ENCODE results near the gene RXRA.

Gene RXRA

DNA sequence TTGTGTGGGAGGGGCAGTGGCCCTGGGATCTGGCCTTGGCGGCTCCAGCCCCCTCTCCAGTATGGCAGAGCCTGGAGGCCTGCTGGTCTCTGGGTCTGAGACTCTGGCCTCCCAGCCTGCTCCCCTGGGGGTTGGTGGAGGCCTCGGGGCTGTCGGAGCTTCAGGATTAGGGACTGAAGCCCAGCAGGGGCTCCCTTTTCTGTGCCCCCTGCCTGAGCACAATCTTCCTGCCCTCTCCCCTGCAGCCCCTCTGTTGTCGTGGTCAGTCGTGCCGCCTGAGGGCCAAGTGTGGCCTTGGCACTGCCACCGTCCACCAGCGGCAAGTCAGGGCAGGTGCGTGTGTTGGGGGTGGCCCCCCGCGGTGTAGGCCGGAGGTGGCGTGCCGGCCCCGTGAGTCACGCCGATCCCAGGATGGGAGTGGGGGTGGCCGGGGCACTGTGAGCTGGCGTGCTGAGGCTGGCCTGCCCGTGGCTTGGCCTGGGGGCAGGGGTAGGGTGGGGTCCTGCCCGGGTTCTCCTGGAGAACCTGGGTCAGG is 53.6 kb downstream of the RXRA start:
- Histone ChIP-seq H3K27me3 (ENCODE audit: control insufficient read depth, insufficient read depth, low read length) (no peaks in the 10 kb centered on the region), H3K36me3 (ENCODE audit: insufficient read depth, low read length) (no peaks in the 10 kb centered on the region), H3K4me3 (ENCODE audit: low read length) (no peak overlapping the region), H3K4me2 (ENCODE audit: low read length) (peak overlapping the region; percentile 52), H3K9ac (ENCODE audit: low read depth, low read length) (peak overlapping the region; percentile 38), H3K9me3 (replicated peaks; ENCODE audit: low read length) (no peaks in the 10 kb centered on the region), H3K4me1 (ENCODE audit: control insufficient read depth, insufficient read depth, low read length) (peaks cover 66% of the 10 kb centered on the region)

DNA sequence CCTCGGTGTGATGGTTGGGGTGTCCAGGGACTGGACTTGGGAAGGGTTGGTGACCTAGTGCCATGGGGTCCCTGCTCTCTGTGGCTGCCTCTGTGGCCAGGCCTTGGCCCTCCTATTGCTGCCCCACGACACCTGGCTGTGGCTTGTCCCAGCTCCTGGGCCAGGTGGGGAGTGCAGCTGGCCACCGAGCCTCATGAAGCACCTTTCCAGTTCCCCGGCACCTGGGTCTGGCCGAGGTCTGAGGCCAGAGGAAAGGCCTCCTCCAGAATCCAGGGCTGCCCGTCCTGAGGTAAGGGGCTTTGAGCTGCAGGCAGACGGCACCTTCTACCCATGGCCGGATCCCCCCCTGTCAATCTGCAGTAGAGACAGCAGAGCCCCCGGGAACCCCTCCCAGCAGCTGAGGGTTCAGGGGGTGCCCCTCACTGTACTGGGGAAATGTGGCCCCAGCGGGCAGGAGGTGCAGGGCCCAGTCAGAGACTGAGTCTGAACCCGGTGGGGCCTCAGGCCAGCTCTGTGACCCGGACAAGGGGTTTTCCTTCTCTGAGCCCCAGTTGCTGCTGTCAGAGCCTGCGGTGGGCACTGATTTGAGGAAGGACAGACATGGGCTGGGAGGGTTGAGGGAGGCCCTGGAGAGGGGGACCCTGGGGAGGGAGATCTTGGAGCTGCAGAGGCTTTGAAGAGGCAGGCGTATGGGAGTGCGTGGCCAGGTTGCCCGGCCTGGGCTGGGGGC is 54.5 kb downstream of the RXRA start:
- H3K36me3 ChIP-seq (ENCODE audit: insufficient read depth, low read length), result no peaks in the 10 kb centered on the region
- H3K9me3 ChIP-seq (replicated peaks; ENCODE audit: low read length), result no peaks in the 10 kb centered on the region
- peak overlapping the region; percentile 38 for H3K9ac ChIP-seq (ENCODE audit: low read depth, low read length)
- H3K4me1 ChIP-seq (ENCODE audit: control insufficient read depth, insufficient read depth, low read length), result peaks cover 66% of the 10 kb centered on the region
- H3K4me3 ChIP-seq (ENCODE audit: low read length), result no peak overlapping the region
- H3K27me3 ChIP-seq (ENCODE audit: control insufficient read depth, insufficient read depth, low read length), result no peaks in the 10 kb centered on the region
- peak overlapping the region; percentile 52 for H3K4me2 ChIP-seq (ENCODE audit: low read length)

DNA sequence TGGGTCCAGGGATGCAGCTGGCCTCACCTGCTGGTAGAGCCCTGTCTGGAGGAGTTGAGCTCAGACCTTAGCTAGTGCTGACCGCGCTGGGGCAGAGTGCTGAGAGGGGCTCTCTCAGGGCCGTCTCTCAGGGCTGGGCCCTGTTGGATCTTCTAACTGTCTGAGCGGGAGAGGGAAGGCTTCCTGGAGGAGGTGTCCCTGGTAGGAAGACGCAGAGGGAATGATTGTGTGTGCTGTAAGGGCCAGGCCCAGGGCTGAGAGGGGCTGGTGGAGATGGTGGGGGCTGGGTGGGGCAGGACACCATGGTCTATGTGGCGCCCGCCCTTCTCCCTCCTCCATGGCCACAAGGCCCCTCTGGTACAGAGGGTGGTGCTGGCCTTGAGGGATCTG is 55.0 kb downstream of the RXRA start:
- peaks cover 62% of the 10 kb centered on the region for H3K4me1 ChIP-seq (ENCODE audit: control insufficient read depth, insufficient read depth, low read length)
- no peaks in the 10 kb centered on the region for H3K9me3 ChIP-seq (replicated peaks; ENCODE audit: low read length)
- H3K36me3 ChIP-seq (ENCODE audit: insufficient read depth, low read length), result no peaks in the 10 kb centered on the region
- H3K4me2 ChIP-seq (ENCODE audit: low read length), result no peak overlapping the region
- H3K9ac ChIP-seq (ENCODE audit: low read depth, low read length), result no peak overlapping the region
- H3K4me3 ChIP-seq (ENCODE audit: low read length), result no peak overlapping the region
- H3K27me3 ChIP-seq (ENCODE audit: control insufficient read depth, insufficient read depth, low read length), result no peaks in the 10 kb centered on the region

DNA sequence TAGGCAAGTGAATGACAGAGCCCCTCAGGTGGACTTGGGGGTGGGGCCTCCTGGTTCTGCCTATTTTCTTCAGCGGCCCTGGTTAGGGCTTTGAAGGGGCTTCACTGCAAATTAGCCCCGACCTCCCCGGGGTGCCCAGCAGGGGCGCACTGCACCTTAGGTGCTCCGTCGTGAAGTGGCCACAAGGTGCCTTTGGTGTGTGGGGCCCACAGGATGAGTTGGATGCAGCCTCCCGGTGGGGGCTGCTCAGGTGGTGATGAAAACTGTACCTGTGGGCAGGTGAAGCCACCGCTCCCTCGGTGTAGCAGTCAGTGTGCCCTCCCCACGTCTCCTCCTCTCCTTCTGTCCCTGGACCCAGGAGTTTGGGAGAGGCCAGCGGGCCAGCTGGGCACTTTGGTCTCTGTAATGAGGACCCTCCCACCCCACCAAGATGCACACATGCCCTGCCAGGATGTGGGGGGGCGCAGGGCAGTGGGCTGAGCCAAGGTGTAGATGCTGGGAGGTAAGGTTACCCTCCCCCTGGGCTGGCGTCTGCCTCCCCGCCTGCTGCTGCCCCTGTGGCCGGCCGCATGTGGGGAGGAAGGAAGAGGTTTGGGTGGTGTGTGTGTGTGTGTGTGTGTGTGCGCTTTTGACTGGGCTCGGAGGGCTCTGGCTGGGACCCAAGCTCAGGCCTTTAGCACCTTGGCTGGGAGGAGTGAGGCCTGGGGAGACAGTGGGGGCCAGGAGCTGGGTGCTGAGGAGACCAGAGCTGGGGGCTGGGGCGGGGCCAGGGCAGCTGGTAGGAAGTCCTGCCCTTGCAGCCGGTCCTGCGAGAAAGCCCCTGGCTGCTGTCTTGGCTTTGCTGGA is 55.6 kb downstream of the RXRA start:
- H3K9me3 ChIP-seq (replicated peaks; ENCODE audit: low read length), result no peaks in the 10 kb centered on the region
- H3K4me1 ChIP-seq (ENCODE audit: control insufficient read depth, insufficient read depth, low read length), result peaks cover 60% of the 10 kb centered on the region
- H3K36me3 ChIP-seq (ENCODE audit: insufficient read depth, low read length), result no peaks in the 10 kb centered on the region
- no peaks in the 10 kb centered on the region for H3K27me3 ChIP-seq (ENCODE audit: control insufficient read depth, insufficient read depth, low read length)
- no peak overlapping the region for H3K4me3 ChIP-seq (ENCODE audit: low read length)
- H3K4me2 ChIP-seq (ENCODE audit: low read length), result no peak overlapping the region
- no peak overlapping the region for H3K9ac ChIP-seq (ENCODE audit: low read depth, low read length)

DNA sequence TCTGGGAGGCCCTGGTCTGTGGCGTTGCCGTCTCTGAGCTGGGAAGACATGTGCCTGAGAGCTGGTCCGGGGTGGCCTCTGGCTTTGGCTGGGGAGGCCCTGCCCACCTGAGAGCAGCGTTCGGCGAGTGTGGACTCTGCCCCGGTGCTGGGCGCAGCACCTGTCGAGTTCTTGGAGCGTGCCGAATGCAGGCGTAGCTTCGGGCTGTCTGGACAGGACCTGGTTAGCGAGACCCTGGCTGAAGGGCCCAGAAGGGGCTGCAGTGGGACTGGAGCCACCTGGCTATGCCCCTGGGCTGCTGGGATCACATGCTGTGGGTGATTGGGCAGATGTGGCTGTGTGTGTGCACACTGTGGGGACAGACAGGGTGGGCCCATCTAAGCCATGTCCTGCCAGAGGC is 56.5 kb downstream of the RXRA start:
- H3K9ac ChIP-seq (ENCODE audit: low read depth, low read length), result no peak overlapping the region
- peaks cover 60% of the 10 kb centered on the region for H3K4me1 ChIP-seq (ENCODE audit: control insufficient read depth, insufficient read depth, low read length)
- H3K27me3 ChIP-seq (ENCODE audit: control insufficient read depth, insufficient read depth, low read length), result no peaks in the 10 kb centered on the region
- H3K4me3 ChIP-seq (ENCODE audit: low read length), result no peak overlapping the region
- no peak overlapping the region for H3K4me2 ChIP-seq (ENCODE audit: low read length)
- H3K36me3 ChIP-seq (ENCODE audit: insufficient read depth, low read length), result no peaks in the 10 kb centered on the region
- H3K9me3 ChIP-seq (replicated peaks; ENCODE audit: low read length), result no peaks in the 10 kb centered on the region

DNA sequence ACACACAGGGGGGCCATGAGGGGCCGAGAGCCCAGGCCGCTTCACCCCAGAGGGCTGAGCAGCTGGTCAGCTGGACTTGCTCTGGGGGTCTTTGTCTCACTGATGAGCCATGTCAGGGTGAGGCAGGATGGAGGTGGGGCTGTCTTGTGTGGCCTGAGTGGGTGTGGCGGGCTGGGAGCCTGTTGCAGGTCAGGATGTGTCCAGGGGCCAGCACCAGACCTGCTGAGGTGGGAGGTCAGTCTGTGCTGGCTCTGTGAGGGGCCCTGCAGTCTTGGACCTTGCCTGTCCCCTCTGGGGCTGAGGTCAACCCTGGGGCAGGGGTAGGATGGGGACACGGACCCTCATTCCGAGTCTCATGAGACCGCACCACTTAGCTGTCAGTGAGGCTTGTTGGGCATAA is 56.9 kb downstream of the RXRA start:
- no peak overlapping the region for H3K4me2 ChIP-seq (ENCODE audit: low read length)
- H3K9ac ChIP-seq (ENCODE audit: low read depth, low read length), result no peak overlapping the region
- no peaks in the 10 kb centered on the region for H3K9me3 ChIP-seq (replicated peaks; ENCODE audit: low read length)
- no peaks in the 10 kb centered on the region for H3K36me3 ChIP-seq (ENCODE audit: insufficient read depth, low read length)
- H3K4me1 ChIP-seq (ENCODE audit: control insufficient read depth, insufficient read depth, low read length), result peaks cover 57% of the 10 kb centered on the region
- H3K4me3 ChIP-seq (ENCODE audit: low read length), result no peak overlapping the region
- H3K27me3 ChIP-seq (ENCODE audit: control insufficient read depth, insufficient read depth, low read length), result no peaks in the 10 kb centered on the region

DNA sequence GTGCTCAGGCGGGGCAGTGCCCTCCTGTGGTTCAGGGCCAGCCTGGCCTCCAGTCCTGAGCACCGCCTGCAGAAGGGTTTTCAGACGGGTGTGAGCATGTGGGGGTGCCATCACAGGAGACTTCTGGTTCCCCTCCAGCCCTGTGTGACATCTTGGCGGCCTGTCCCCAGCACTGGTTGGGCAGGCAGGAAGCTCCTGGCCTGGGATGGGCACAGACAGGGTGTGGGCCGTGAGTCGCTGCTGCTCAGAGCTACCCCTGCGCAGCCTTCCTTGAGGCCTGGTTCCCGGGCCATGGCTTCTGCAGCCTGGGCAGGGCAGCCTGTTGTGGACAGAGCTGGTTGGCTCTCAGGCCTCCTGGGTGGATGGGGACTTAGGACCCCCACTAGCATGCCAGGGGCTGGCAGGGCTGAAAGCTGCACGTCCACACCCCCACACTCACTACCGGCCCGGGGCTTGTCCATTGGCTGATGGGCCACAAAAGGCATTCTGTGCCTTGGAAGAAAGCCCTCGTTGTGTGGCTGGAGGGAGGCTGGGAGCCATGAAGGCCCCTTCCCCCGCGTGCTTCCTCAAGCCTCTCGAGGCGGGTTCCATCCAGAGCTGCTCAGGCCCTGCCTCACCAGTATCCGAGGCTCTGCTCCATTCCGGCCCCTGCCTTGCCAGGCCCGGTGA is 58.7 kb downstream of the RXRA start:
- Histone ChIP-seq H3K9ac (ENCODE audit: low read depth, low read length) (peak overlapping the region; percentile 22), H3K4me1 (ENCODE audit: control insufficient read depth, insufficient read depth, low read length) (peaks cover 39% of the 10 kb centered on the region), H3K4me2 (ENCODE audit: low read length) (peak overlapping the region; percentile 33), H3K36me3 (ENCODE audit: insufficient read depth, low read length) (no peaks in the 10 kb centered on the region), H3K27me3 (ENCODE audit: control insufficient read depth, insufficient read depth, low read length) (no peaks in the 10 kb centered on the region), H3K9me3 (replicated peaks; ENCODE audit: low read length) (no peaks in the 10 kb centered on the region), H3K4me3 (ENCODE audit: low read length) (no peak overlapping the region)

DNA sequence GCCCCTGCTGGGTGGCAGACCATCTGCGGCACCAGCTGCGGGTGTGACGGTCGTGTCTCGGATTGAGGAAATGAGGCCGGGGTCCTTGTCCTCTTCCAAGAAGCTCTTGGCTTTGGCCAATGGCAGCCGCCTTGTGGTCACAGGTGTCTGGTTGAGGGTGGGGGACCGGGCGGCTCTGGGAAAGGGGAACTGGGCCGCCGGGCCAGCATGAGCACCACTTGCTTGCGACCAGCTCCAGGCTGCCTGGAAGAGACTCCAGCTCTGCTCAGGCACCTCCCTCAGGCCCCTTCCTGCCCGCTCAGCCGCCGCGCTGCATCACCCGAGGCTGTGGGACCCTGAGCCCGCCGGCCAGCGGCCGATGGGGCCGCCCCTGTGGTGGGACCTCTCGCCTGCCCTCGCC is 59.7 kb downstream of the RXRA start:
- Histone ChIP-seq H3K9me3 (replicated peaks; ENCODE audit: low read length) (no peaks in the 10 kb centered on the region), H3K36me3 (ENCODE audit: insufficient read depth, low read length) (no peaks in the 10 kb centered on the region), H3K4me3 (ENCODE audit: low read length) (no peak overlapping the region), H3K9ac (ENCODE audit: low read depth, low read length) (no peak overlapping the region), H3K27me3 (ENCODE audit: control insufficient read depth, insufficient read depth, low read length) (no peaks in the 10 kb centered on the region), H3K4me1 (ENCODE audit: control insufficient read depth, insufficient read depth, low read length) (peaks cover 30% of the 10 kb centered on the region), H3K4me2 (ENCODE audit: low read length) (no peak overlapping the region)

DNA sequence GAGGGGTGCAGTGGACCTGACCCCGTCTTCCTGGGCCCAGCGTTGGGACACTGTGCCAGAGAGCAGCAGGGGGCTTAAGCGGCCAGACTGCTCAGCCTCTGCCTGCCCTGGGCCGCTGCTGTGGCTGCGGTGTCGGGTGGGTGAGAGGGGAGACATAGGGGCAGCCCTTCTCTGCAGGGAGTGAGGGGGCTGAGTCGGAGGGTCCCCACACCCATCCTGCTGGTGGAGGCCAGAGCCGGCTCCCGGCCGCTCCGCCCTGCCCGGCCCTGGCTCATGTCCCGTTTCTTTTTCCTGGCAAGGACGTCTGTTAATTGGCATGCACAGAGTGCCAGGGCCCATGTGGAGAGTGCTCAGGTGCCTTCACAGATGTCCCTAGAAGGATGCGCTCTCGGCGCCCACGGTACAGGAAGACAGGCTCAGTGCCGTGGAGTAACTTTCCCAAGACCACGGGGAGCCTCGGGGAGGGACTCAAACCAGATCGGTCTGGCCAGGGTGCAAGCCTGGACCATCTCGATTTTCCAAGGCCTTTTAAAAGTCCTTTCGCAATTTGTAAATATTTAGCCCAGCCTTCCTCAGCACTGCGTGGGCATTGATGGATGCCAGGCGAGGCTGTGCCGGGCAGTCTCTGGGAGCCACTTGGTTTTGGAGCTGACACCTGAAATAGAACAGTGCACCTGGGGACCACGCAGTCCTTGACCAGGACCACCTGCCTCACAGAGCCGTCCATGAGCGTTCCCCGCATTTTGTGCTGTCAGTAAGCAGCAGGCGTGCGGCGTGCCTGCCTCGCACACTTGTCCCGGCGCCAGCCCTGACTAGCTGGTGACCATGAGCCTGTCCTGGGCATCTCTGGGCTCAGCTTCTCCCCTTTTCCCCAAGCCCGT is 60.9 kb downstream of the RXRA start:
- H3K4me1 ChIP-seq (ENCODE audit: control insufficient read depth, insufficient read depth, low read length), result peaks cover 28% of the 10 kb centered on the region
- peak overlapping the region; percentile 19 for H3K4me2 ChIP-seq (ENCODE audit: low read length)
- no peaks in the 10 kb centered on the region for H3K27me3 ChIP-seq (ENCODE audit: control insufficient read depth, insufficient read depth, low read length)
- H3K9me3 ChIP-seq (replicated peaks; ENCODE audit: low read length), result no peaks in the 10 kb centered on the region
- H3K4me3 ChIP-seq (ENCODE audit: low read length), result no peak overlapping the region
- no peaks in the 10 kb centered on the region for H3K36me3 ChIP-seq (ENCODE audit: insufficient read depth, low read length)
- no peak overlapping the region for H3K9ac ChIP-seq (ENCODE audit: low read depth, low read length)

DNA sequence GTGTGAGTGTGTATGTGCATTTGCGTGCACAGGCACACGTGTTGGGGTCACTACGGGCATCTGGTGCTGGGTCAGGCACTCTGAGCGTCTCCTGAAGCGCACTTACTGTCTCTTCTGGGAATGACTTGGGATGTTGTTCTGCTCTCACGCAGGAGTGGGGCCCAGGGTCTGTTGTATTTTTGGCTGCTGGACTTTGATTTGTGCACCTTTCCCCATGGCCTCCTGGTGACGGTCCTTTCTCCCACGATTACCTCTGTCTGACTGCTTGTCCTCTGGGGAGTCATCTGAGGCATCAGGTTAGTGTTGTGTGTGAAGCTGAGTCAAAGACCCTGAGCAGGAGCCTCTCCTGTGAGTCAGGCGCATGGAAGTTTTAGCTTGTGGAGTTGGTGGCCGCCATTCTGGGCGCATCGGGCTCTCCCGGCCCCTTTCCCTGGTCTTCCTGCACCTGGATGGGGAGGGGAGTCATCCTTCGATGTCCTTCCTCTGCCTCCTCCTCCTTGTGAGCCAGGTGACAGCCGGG is 62.1 kb downstream of the RXRA start:
- peaks cover 28% of the 10 kb centered on the region for H3K4me1 ChIP-seq (ENCODE audit: control insufficient read depth, insufficient read depth, low read length)

More for the DNA sequence above, 62.1 kb downstream of the RXRA start:
- H3K4me2 ChIP-seq (ENCODE audit: low read length), result no peak overlapping the region
- no peak overlapping the region for H3K9ac ChIP-seq (ENCODE audit: low read depth, low read length)
- no peaks in the 10 kb centered on the region for H3K27me3 ChIP-seq (ENCODE audit: control insufficient read depth, insufficient read depth, low read length)
- H3K36me3 ChIP-seq (ENCODE audit: insufficient read depth, low read length), result no peaks in the 10 kb centered on the region
- H3K9me3 ChIP-seq (replicated peaks; ENCODE audit: low read length), result no peaks in the 10 kb centered on the region
- H3K4me3 ChIP-seq (ENCODE audit: low read length), result no peak overlapping the region

All from skeletal muscle satellite cell (primary cell).